PFSK-1 (cell line): ENCODE results near the gene PCBD1.

Experiments
- FOXP2 ChIP-seq: optimal IDR thresholded peaks from 2 replicates; pipeline ENCODE3; 2011; ENCODE audit warnings: borderline replicate concordance, control low read depth, inconsistent platforms; ENCODE audit not compliant: insufficient read depth; ENCODE audit errors: extremely low read length, extremely low read depth
- POLR2AphosphoS5 ChIP-seq: IDR thresholded peaks from 2 replicates; pipeline ENCODE4 v1.6.1; 2012; ENCODE audit warnings: low read depth, mild to moderate bottlenecking, control low read depth, low read length, moderate library complexity
- SIN3A ChIP-seq: IDR thresholded peaks from 2 replicates; pipeline ENCODE4 v1.6.1; 2012; ENCODE audit warnings: mild to moderate bottlenecking, low read length, moderate library complexity, borderline replicate concordance; ENCODE audit not compliant: insufficient read depth
- TAF1 ChIP-seq: IDR thresholded peaks from 2 replicates; pipeline ENCODE4 v1.6.1; 2012; ENCODE audit warnings: low read length, control low read depth, borderline replicate concordance; ENCODE audit not compliant: insufficient read depth
- TF ChIP-seq, protein P1 (sequence below), 2 experiments: IDR thresholded peaks; 2 replicates each; pipeline versions ENCODE4 v1.6.1 to v1.8.0; 2011 to 2012; ENCODE audit warnings: low read depth in 2 of 2, low read length in 2 of 2, control low read depth in 1 of 2, inconsistent platforms in 1 of 2, mild to moderate bottlenecking in 1 of 2, moderate library complexity in 1 of 2; ENCODE audit not compliant: insufficient read depth in 1 of 2

DNA sequence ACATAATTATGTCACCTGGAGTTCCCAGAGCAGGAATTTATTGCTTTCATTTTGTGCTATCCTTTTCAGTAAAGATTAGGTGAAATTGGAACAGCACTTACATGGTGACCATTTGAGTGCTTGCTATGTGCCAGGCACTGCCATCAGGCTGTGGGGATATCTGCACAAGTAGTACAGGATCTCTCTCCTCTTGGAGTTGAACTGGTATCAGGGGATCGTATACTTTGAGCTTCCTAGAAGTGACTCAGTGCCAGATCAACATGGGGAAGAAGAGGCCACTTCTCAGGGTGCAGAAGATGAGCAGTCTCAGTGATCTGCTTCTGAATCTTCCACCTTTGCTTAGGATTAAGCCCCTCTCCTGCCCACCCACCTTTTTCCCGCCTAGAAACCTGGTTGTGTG is 43.1 kb downstream of the PCBD1 start:
- no peak for TF ChIP-seq POLR2AphosphoS5
- TF ChIP-seq SIN3A = no peak
- TF ChIP-seq TAF1 = no peak
- TF ChIP-seq, protein P1, sequence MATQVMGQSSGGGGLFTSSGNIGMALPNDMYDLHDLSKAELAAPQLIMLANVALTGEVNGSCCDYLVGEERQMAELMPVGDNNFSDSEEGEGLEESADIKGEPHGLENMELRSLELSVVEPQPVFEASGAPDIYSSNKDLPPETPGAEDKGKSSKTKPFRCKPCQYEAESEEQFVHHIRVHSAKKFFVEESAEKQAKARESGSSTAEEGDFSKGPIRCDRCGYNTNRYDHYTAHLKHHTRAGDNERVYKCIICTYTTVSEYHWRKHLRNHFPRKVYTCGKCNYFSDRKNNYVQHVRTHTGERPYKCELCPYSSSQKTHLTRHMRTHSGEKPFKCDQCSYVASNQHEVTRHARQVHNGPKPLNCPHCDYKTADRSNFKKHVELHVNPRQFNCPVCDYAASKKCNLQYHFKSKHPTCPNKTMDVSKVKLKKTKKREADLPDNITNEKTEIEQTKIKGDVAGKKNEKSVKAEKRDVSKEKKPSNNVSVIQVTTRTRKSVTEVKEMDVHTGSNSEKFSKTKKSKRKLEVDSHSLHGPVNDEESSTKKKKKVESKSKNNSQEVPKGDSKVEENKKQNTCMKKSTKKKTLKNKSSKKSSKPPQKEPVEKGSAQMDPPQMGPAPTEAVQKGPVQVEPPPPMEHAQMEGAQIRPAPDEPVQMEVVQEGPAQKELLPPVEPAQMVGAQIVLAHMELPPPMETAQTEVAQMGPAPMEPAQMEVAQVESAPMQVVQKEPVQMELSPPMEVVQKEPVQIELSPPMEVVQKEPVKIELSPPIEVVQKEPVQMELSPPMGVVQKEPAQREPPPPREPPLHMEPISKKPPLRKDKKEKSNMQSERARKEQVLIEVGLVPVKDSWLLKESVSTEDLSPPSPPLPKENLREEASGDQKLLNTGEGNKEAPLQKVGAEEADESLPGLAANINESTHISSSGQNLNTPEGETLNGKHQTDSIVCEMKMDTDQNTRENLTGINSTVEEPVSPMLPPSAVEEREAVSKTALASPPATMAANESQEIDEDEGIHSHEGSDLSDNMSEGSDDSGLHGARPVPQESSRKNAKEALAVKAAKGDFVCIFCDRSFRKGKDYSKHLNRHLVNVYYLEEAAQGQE (IDR thresholded peaks at IDR 0.05; ENCODE audit: insufficient read depth in 1 of 2, low read depth in 2 of 2, low read length in 2 of 2) = no peak
- no peak for TF ChIP-seq FOXP2
